HG03439 (cell line): Measurements from ENCODE around the gene EPB41.
"Not testable (repeated sequence)": the region's sequence is repeated elsewhere in the genome, so short reads cannot be mapped to it uniquely, and the experiment has no call there.

ENCODE experiments used
- ATAC-seq: cut with Tn5 transposase; IDR thresholded peaks from one replicate; pipeline ENCODE4 v1.9.1; 2021; ENCODE audit warnings: mild to moderate bottlenecking, moderate library complexity; ENCODE audit not compliant: unreplicated experiment

The EPB41 gene

DNA sequence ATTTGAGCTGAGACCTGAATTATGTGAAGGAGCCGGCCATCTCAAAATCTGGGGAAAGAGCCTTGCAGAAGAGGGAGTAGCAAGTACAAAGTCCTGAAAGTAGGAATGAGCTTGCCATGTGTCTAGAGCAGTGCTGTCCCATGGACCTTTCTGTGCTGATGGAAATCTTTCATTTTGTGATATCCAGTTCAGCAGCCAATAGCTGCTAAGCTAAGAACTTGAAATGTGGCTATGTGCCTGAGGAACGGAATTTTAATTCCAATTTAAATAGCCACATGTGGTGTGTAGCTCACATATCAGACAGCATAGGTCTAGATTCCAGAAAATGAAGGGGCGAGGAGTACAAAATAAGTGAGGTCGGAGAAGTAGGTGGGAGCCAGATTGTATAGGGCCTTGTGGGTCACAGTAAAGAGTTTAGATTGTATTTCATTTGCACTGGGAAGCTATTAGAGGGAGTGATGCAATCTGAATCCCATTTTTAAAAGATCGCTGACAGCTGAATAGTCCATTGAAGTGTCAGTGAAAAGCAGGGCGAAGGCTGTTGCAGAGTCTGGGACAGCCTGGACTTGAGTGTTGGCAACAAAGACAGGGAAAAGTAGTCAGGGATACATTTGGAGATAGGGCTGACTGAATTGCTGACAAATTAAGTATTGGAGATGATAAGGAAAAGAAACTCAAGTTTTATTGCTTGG lies 129.1 kb downstream of the EPB41 start:
- ATAC-seq, result no peak

DNA sequence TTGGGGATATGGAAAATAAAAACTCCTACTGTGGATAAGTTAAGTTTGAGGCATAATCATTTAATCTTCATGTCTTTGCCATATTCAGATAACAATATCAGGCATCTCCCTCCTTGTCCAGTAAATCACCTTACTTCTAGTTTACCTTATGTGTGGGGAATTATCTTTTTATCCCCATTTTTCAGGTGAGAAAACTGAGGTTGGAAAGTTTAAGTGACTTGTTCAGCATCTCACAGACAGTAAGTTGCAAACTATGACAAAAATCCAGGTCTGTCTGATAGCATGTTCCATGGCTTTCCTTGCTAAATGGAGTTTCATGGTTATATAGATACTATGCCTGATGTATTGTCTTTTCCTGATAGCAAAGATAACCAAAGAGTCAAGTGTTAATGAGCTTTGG lies 129.6 kb downstream of the EPB41 start:
- ATAC-seq, result no peak

DNA sequence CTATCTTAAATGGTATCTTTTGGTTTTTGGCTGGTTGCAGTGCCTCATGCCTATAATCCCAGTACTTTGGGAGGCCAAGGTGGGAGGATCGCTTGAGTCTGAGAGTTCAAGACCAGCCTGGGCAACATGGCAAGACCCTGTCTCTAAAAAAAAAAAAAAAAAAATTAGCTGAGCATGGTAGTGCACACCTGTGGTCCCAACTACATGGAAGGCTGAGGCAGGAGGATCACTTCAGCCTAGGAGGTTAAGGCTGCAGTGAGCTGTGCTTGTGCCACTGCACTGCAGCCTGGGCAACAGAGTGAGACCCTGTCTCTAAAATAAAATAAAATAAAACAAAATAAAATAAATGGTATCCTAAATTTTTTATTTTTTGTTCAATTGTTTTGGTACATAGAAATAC lies 131.3 kb downstream of the EPB41 start:
- not testable (repeated sequence) for ATAC-seq

- no peak for ATAC-seq
Observed at GRCh38 chr1:29047142-29047541, 132.8 kb downstream of the EPB41 start.

DNA sequence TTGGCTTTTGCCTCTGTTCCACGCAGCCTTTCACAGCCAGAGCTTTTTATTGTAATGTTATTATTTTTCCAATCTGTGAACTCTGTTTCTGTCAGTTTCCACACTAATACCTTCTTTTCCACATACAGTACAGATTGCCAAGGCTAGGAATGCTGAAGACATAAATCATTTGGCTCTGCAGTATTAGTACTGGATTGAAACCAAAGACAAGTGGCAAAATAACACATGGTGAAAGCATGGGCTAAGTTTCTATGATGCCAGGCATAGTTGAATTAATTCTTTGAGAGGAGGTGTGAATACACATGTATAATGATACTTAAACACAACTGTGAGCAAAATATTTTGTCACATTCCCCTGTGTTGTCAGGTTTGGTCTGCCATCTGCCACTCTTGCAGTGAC lies 135.8 kb downstream of the EPB41 start:
- no peak for ATAC-seq

DNA sequence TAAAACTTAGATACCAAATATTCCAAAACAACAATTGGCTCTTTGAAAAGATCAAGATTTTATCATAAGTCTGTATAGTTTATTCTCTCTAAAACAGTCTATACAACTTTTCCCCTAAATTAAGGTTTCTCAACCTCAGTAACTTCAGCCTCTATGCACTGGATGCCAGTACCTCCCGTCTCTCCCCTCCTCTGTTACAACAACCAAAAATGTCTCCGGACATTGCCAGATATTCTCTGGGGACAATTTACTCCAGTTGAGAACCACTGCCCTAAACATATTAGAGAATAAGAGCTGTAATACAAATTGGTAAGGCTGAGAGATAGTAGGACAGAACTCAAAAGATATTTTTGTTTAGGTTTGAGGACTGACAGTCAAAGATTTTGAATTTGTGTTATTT lies 137.7 kb downstream of the EPB41 start:
- no peak for ATAC-seq

DNA sequence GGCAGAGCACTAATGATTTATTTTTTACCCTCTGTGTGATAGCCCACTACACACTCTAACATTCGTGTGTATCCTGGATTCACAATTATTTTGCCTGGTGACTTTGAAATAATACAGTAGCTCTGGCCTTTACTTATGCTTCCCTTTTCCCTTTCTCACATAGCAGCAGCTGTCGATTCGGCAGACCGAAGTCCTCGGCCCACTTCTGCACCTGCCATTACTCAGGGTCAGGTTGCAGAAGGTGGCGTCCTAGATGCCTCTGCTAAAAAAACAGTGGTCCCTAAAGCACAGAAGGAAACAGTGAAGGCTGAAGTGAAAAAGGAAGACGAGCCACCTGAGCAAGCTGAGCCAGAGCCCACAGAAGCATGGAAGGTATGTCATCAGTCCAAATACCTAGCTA lies 138.6 kb downstream of the EPB41 start:
- ATAC-seq, result no peak

DNA sequence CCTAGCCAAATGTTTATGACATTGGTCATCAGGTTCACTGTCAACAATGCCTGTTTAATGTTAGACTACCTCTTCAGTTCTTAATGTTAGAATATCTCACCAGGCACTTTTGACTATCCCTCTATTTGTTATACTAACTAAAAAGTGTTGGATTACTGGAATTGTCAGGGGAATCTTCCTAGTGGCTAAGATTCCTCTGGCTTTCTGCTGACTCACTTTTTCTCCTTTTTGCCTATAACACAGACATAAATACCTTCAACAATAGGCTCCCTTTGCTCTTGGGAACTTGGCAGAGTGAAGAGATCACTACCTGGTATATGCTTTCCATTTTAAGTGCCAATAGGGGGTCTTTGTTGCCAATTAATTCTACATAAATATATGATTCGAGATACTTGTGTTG lies 140.8 kb downstream of the EPB41 start:
- ATAC-seq, result no peak

GRCh38 chr1:29056256-29056655 lies 141.9 kb downstream of the EPB41 start:
- no peak for ATAC-seq

DNA sequence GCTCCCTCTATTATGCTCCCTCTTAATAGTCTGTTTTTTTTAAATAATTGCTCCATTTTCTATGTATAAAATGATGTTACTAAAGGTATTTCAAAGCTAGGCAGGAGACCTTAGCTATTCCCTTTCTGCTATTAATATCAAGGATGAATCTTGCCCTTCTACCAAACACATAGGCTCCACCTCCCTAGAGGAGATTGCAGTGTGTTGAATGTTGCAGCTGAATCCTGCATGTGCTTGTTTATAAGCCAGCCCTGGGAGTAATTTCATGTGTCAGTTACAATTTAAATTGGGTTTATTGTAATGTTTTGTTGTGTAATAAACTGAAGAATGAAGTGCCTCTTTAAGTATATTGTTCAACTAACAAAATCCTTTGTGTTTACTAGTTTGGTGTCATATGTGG lies 143.3 kb downstream of the EPB41 start:
- no peak for ATAC-seq

DNA sequence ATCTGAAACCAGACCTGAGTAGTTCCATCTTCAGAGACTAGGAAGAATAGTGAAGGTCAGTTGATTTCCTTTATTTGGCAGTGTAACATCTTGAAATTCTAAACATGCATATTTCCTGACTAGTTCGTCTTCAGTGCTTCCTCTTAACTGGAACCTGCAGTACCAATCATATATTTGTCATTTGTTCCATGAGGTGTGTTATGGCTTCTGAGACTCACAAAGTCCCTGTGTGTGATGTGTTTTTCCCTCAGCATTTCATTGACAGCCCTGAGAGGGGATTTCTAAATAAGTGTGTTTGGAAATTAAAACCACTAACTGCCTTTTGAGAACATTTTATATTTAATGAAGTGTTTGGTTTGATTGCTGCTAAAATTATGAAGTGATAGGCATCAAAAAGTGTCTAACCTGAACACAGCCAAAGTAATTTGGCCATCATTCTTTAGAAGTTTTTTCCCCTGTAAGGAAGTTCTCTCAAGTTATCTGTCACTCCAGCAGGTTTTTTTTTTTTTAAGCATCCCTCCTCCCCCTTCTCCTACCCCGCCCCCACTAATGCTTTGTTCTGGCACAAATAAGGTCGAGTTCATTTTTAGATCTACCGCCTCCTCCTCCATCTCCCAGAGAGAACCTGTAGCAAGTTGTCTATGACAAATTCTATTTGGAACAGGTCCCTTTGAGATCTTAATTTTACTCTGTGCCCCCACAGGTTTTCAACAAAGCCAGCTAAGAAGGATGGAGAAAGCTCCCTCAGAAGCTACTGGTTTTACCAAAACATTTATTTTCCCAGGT lies 148.0 kb downstream of the EPB41 start:
- no peak for ATAC-seq

- no peak for ATAC-seq
Observed at GRCh38 chr1:29064064-29064463, 149.7 kb downstream of the EPB41 start.

DNA sequence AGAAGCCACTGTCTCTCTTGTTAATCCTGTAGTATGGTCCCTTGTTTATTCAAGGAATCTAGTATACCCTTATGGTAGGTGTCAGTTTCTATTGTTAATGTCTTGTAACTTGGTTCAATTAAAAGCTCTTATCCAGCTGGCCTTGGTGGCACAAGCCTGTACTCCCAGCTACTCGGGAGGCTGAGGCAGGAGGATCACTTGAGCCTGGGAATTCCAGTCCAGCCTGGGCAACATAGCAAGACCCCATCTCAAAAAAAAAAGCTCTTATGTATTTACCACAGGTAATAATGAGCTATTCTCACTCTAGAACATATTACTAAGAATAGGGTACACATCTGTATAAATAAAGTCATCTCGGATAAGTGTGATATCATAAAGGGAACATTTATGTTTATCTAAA lies 162.8 kb downstream of the EPB41 start:
- no peak for ATAC-seq

- not testable (repeated sequence) for ATAC-seq
Observed at GRCh38 chr1:29079916-29080629, 165.7 kb downstream of the EPB41 start.

GRCh38 chr1:29081201-29081600 lies 166.8 kb downstream of the EPB41 start:
- no peak for ATAC-seq

- no peak for ATAC-seq
Observed at GRCh38 chr1:29082519-29082918, 168.2 kb downstream of the EPB41 start.

DNA sequence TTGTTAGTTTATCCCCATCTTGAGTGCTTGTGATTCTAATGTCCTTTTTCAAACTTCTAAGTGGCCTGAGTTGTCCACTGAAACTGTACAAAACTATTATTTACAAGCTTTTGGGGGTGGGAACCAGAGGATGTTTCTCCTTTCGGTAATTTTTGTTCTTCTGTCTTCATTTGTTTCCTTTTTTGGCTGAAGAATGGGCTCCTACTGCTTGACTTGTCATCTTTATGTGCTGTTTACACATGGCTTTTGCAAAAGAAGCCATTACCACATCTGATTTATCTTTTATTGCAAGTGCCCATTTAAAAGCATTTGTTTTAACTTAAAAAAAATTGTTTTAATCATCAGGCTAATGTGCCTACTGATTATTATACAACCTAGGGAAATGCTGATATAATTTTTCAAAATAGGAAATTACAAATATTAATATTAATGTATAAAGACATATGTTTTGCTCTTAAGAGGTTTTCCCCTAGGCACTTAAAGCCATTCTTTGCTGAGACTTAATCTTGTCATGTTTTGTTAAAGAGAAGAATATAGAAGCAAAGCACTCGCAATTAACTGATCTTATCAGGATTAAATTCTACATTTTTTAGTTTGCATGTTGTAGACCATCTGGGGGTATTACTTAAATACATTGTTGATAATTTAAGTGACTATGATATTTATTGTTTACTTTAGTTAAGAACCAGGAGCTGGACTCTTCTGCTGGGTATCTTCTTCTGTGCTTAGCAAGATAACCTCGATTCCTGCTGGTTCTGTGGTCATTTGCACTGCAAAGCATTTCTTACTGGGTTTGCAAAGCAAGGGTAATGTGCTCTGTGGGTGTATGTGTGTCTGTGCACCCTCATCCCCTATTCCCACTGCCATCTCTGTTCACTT lies 169.2 kb downstream of the EPB41 start:
- no peak for ATAC-seq

DNA sequence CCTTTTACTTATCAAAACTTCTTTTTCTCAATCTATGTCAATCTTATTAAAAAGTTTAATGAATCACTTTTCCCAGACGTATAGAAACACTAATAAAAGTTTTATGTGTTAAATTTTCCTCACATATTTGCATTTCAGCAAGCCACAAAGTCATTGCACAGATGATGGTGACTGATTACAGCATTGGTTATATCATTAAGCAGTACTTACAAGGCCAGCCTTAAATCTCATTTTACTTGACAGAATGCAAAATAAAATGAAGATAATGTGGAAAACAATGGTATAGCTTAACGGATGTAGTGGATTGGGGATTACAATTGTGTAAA lies 169.8 kb downstream of the EPB41 start:
- ATAC-seq, result no peak

- no peak for ATAC-seq
Observed at GRCh38 chr1:29090937-29091618, 176.7 kb downstream of the EPB41 start.

- ATAC-seq, result not testable (repeated sequence)
Observed at GRCh38 chr1:29092704-29093103, 178.3 kb downstream of the EPB41 start.
